WTC11 (cell line): ENCODE measurements around the gene ACOT9. TPM values are rescaled to one million over a fixed set of nuclear protein-coding genes. Genes with fewer than 3 reads are reported as not detected.

ENCODE experiments used
- ATAC-seq: fragments of 200-7000 bp; cut with Tn5 transposase; 2 replicates; pipeline ENCODE4 v1.10.0; 2021; ENCODE audit warnings: mild to moderate bottlenecking, moderate library complexity
- CTCF ChIA-PET: fragments of 300-600 bp; sonication (Branson Sonifier 250); formaldehyde crosslinking; loops from one replicate; lab custom pipeline; 2021; ENCODE audit warnings: antibody characterized with exemption; lab: Charles Lee
- POLR2A ChIA-PET: fragments of 350-600 bp; sonication (Branson Sonifier 250); formaldehyde crosslinking; loops from one replicate; lab custom pipeline; 2021; ENCODE audit warnings: antibody characterized with exemption; lab: Charles Lee
- DNase-seq: peaks from one replicate; pipeline ENCODE4 v3.0.0; 2021; ENCODE audit warnings: low spot score
- H3K27ac Mint-ChIP-seq: 2 replicates; pipeline ENCODE4 v1.8.0; 2021; ENCODE audit warnings: mixed read lengths
- H3K27me3 Mint-ChIP-seq: 2 replicates; pipeline ENCODE4 v1.8.0; 2021; ENCODE audit warnings: low read depth, mild to moderate bottlenecking, moderate library complexity, mixed read lengths
- H3K36me3 Mint-ChIP-seq: 2 replicates; pipeline ENCODE4 v1.8.0; 2021; ENCODE audit warnings: mixed read lengths
- H3K4me1 Mint-ChIP-seq: 2 replicates; pipeline ENCODE4 v1.8.0; 2022; ENCODE audit warnings: mixed read lengths
- H3K4me3 Mint-ChIP-seq: 2 replicates; pipeline ENCODE4 v1.8.0; 2021; ENCODE audit warnings: mild to moderate bottlenecking, moderate library complexity, mixed read lengths
- H3K9me3 Mint-ChIP-seq: 2 replicates; pipeline ENCODE4 v1.8.0; 2021; ENCODE audit warnings: mixed read lengths
- AR ChIP-seq: fragments of 250-450 bp; sonication (Bioruptor Pico); IDR thresholded peaks from 2 replicates; pipeline ENCODE4 v1.9.0; 2021; ENCODE audit warnings: mild to moderate bottlenecking
- CREB1 ChIP-seq: sonication (generic); formaldehyde crosslinking; IDR thresholded peaks from 2 replicates; pipeline ENCODE4 v1.8.0; 2023; ENCODE audit warnings: mild to moderate bottlenecking, missing genetic modification reagents
- ERG ChIP-seq: fragments of 250-450 bp; sonication (Bioruptor Pico); IDR thresholded peaks from 2 replicates; pipeline ENCODE4 v1.8.0; 2021; ENCODE audit warnings: mild to moderate bottlenecking
- ETV6 ChIP-seq: sonication (generic); formaldehyde crosslinking; IDR thresholded peaks from 2 replicates; pipeline ENCODE4 v1.8.1; 2022; ENCODE audit warnings: mild to moderate bottlenecking, missing genetic modification reagents
- FOXK1 ChIP-seq: sonication (generic); formaldehyde crosslinking; IDR thresholded peaks from 2 replicates; pipeline ENCODE4 v1.8.0; 2022; ENCODE audit warnings: mild to moderate bottlenecking, moderate library complexity, missing genetic modification reagents
- GABPB1 ChIP-seq: sonication (generic); formaldehyde crosslinking; IDR thresholded peaks from 2 replicates; pipeline ENCODE4 v1.8.1; 2023; ENCODE audit warnings: mild to moderate bottlenecking, missing genetic modification reagents
- IRF2 ChIP-seq: sonication (generic); formaldehyde crosslinking; IDR thresholded peaks from 2 replicates; pipeline ENCODE4 v1.8.0; 2022; ENCODE audit warnings: low read depth, missing genetic modification reagents, borderline replicate concordance
- NR3C1 ChIP-seq: sonication (generic); formaldehyde crosslinking; conservative IDR thresholded peaks from 2 replicates; pipeline ENCODE4 v1.8.1; 2023; ENCODE audit warnings: low read depth, mild to moderate bottlenecking, missing genetic modification reagents
- OVOL2 ChIP-seq: fragments of 250-450 bp; sonication (Bioruptor Pico); IDR thresholded peaks from 2 replicates; pipeline ENCODE4 v1.9.0; 2021; ENCODE audit warnings: mild to moderate bottlenecking, borderline replicate concordance
- ZNF121 ChIP-seq: sonication (generic); formaldehyde crosslinking; IDR thresholded peaks from 2 replicates; pipeline ENCODE4 v1.8.0; 2023; ENCODE audit warnings: missing genetic modification reagents
- total RNA-seq: library from RNA; stranded (reverse); gene quantifications from 3 replicates; pipeline ENCODE4 v1.2.3, GENCODE V29; 2021
- TF ChIP-seq, protein P1 (sequence below): sonication (generic); formaldehyde crosslinking; IDR thresholded peaks from 2 replicates; pipeline ENCODE4 v1.8.1; 2023; ENCODE audit warnings: mild to moderate bottlenecking, missing genetic modification reagents, borderline replicate concordance
- TF ChIP-seq, protein P2 (sequence below): fragments of 250-450 bp; sonication (Bioruptor Pico); IDR thresholded peaks from 2 replicates; pipeline ENCODE4 v2.1.2; 2022; ENCODE audit warnings: mild to moderate bottlenecking, moderate library complexity
- TF ChIP-seq, protein P3 (sequence below): sonication (generic); formaldehyde crosslinking; IDR thresholded peaks from 2 replicates; pipeline ENCODE4 v1.8.1; 2022; ENCODE audit warnings: mild to moderate bottlenecking, moderate library complexity, missing genetic modification reagents

ACOT9 gene
- total RNA-seq, 1 experiment from 2014 or later, result 29.3 TPM

DNA sequence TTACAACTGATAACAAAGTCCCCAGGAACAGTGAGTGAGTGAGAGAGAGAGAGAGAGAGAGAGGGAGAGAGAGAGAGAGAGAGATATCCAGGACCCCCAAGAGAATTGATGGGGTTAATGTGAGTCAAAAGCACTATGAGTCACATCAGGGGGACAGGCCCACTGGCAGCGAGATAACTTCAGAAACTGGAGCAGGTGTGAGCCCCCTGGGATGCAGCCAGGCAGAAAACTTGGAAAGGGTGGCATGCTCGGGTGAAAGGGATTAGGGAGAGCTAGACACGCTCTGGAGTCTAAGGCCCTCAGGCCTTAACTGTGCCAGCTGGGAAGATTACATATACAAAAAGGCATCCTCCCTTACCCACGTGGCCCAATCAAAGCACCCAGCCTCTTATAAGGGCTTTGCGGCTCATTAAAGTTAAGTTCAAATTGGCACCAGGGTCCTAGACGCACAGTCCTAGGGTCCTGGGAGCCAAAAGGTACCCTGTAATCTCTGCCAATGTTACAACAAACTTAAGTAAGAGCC lies 841 bp downstream of the ACOT9 start (continued):
- TF ChIP-seq ERG (CRISPR knock-in tag), result no peak
- no peak for TF ChIP-seq ETV6 (CRISPR knock-in tag)
- TF ChIP-seq, protein P1, sequence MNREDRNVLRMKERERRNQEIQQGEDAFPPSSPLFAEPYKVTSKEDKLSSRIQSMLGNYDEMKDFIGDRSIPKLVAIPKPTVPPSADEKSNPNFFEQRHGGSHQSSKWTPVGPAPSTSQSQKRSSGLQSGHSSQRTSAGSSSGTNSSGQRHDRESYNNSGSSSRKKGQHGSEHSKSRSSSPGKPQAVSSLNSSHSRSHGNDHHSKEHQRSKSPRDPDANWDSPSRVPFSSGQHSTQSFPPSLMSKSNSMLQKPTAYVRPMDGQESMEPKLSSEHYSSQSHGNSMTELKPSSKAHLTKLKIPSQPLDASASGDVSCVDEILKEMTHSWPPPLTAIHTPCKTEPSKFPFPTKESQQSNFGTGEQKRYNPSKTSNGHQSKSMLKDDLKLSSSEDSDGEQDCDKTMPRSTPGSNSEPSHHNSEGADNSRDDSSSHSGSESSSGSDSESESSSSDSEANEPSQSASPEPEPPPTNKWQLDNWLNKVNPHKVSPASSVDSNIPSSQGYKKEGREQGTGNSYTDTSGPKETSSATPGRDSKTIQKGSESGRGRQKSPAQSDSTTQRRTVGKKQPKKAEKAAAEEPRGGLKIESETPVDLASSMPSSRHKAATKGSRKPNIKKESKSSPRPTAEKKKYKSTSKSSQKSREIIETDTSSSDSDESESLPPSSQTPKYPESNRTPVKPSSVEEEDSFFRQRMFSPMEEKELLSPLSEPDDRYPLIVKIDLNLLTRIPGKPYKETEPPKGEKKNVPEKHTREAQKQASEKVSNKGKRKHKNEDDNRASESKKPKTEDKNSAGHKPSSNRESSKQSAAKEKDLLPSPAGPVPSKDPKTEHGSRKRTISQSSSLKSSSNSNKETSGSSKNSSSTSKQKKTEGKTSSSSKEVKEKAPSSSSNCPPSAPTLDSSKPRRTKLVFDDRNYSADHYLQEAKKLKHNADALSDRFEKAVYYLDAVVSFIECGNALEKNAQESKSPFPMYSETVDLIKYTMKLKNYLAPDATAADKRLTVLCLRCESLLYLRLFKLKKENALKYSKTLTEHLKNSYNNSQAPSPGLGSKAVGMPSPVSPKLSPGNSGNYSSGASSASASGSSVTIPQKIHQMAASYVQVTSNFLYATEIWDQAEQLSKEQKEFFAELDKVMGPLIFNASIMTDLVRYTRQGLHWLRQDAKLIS (CRISPR knock-in tag), result no peak
- TF ChIP-seq OVOL2, result no peak
- TF ChIP-seq ZNF121 (CRISPR knock-in tag), result no peak

DNA sequence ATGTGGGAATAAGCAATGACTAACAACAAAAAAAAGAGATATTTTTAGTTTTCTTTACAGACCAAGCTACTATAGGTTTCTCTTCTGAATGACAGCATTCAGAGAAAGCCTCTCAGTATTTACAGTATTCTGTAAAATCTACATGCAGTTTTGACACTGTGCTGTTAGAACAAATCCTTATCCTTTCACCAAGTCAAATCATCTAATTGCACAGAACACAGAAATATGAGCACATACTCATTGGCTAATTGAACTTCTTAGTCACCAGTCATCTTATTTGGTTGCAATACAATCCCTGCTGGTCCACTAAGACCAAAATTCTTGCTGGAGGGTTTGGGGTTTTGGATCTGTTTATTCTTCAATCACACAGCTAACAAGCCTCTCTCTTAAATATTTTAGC lies 5.7 kb downstream of the ACOT9 start:
- CTCF ChIA-PET, result no interaction called here
- no peak overlapping the region for H3K27ac Mint-ChIP-seq

More for the DNA sequence above, 5.7 kb downstream of the ACOT9 start:
- H3K36me3 Mint-ChIP-seq, result peaks cover 6% of the 10 kb centered on the region; the same call in 1 of the 2 replicates
- POLR2A ChIA-PET, result no interaction called here
- ATAC-seq, result no peak
- peaks cover 9% of the 10 kb centered on the region for H3K4me1 Mint-ChIP-seq
- no peaks in the 10 kb centered on the region for H3K27me3 Mint-ChIP-seq
- DNase-seq, result no peak
- H3K4me3 Mint-ChIP-seq, result no peak overlapping the region
- TF ChIP-seq AR (no peak), IRF2 (CRISPR knock-in tag) (no peak), NR3C1 (no peak), FOXK1 (CRISPR knock-in tag) (no peak), GABPB1 (no peak), OVOL2 (no peak), CREB1 (CRISPR knock-in tag) (no peak), ETV6 (CRISPR knock-in tag) (no peak)
- TF ChIP-seq, protein P2, sequence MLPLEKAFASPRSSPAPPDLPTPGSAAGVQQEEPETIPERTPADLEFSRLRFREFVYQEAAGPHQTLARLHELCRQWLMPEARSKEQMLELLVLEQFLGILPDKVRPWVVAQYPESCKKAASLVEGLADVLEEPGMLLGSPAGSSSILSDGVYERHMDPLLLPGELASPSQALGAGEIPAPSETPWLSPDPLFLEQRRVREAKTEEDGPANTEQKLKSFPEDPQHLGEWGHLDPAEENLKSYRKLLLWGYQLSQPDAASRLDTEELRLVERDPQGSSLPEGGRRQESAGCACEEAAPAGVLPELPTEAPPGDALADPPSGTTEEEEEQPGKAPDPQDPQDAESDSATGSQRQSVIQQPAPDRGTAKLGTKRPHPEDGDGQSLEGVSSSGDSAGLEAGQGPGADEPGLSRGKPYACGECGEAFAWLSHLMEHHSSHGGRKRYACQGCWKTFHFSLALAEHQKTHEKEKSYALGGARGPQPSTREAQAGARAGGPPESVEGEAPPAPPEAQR (CRISPR knock-in tag), result no peak
- TF ChIP-seq, protein P3, sequence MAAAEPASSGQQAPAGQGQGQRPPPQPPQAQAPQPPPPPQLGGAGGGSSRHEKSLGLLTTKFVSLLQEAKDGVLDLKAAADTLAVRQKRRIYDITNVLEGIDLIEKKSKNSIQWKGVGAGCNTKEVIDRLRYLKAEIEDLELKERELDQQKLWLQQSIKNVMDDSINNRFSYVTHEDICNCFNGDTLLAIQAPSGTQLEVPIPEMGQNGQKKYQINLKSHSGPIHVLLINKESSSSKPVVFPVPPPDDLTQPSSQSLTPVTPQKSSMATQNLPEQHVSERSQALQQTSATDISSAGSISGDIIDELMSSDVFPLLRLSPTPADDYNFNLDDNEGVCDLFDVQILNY (CRISPR knock-in tag), result no peak
- H3K9me3 Mint-ChIP-seq, result no peaks in the 10 kb centered on the region
